Measurements from ENCODE around the gene NUB1.

The NUB1 gene

DNA sequence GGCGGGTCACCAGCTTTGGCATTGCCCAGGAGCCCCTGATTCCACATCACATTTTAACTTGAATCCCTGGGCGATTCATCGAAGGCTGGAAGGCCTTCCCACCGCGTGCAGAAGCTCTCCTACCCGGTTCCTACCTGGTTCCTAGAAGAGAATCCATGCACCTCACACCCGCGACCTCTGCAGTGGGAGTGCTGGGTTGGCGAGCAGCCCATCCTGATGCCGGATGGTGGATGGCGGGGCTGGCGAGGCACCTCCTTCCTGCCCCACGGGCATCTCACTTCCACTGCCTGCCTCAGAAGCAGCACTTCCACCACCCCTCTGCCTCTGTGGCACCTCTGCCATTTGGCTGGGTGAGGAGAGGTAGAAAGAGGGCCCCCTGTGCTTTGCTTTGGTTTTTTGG is 32.0 kb downstream of the NUB1 start:
- in situ Hi-C loops (cut with HindIII; ENCODE audit: low sequenced_read_pairs), result no loop called here

DNA sequence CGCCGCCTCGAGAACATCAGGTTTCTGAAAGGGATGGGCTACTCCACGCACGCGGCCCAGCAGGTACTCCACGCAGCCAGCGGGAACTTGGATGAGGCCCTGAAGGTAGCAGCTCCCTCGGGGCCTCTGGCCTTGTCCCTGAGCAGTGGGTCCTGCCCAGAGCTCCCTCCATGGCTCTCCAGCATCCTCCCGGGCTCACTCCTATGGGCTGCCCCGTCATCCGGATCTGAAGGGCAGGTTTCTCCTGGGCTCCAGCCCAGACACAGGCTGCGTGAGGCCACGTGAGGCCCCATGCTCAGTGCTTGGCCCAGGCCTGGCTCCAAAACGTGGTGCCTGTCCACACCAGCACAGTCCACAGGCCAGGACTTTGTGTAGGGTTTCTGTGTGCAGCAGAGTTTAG is 32.5 kb downstream of the NUB1 start:
- in situ Hi-C loops (cut with HindIII; ENCODE audit: low sequenced_read_pairs), result no loop called here

DNA sequence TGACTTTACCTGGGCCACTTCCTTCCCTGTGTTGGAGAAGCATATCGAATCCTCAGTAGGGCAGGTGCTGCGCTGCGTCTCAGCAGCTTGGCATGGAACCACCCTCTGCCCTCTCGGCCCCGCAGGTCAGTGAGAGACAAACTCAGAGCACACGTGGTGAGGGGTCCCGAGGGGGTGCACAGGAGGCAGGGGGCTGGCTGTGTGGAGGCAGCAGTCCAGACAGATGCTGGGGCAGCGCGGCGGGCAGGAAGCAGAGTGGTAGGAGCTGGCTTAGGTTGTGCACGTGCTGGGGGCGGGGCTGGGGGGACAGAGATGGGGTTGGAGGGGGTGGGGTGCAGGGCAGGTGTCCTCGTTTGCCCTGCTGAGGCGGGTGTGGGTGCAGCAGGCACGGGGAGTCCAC is 33.1 kb downstream of the NUB1 start:
- in situ Hi-C loops (cut with HindIII; ENCODE audit: low sequenced_read_pairs), result no loop called here

DNA sequence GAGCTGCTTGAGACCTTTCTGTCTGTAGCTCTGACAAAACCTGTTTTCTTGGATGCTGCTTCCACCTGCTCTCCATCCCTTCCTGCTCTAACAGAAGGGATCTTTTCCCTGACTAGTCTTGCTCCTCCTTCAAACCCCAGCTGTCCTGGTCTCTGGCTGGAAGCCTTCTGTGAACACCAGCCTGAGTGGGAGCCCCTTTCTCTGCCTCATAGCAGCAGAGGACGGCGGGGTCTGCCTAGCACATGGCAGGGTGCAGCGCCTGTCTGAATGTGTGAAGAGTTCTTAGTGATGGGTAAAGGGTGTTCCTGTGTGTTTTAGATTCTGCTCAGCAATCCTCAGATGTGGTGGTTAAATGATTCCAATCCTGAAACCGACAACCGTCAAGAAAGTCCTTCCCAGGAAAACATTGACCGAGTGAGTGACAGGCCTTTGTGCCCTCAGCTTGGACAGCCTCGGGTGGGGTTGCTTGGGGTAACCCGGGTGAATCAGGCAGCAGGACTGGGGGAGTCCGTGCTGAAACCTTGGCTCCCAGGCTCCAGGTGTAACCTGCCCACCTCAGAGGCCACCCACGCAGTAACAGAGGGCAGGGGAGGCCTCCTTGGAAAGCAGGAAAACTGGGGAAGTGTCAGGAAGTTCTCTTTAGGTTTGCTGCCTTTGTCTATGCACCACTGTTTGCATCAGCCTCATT is 34.1 kb downstream of the NUB1 start:
- in situ Hi-C loops (cut with HindIII; ENCODE audit: low sequenced_read_pairs), result no loop called here

DNA sequence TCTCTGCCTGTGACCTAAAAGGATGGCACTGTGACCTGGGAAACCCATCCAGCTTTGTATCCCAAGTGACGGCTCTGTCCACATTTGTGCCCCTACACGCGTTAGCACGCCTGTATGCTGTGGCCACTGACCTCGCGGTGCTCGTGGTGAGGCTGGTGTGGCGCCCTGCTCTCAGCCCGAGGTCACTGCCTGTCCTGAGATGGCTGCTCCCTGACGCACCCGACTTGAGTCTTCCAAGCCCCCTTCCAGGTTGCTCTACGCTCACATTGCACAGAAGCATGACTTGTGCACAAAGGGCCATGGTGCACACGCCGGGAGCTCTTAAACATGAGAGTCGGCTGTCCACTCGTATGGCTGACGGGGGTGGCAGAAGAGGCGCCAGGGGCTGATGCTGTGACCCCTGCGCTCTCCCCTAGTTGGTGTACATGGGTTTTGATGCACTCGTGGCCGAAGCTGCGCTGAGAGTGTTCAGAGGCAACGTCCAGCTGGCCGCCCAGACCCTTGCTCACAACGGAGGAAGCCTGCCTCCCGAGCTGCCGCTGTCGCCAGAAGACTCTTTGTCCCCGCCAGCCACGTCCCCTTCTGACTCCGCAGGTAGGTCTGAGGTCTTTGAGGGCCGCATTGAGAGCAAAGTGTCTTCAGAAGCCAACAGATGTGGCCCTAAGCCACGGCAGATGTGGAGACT is 34.7 kb downstream of the NUB1 start:
- in situ Hi-C loops (cut with HindIII; ENCODE audit: low sequenced_read_pairs), result no loop called here

DNA sequence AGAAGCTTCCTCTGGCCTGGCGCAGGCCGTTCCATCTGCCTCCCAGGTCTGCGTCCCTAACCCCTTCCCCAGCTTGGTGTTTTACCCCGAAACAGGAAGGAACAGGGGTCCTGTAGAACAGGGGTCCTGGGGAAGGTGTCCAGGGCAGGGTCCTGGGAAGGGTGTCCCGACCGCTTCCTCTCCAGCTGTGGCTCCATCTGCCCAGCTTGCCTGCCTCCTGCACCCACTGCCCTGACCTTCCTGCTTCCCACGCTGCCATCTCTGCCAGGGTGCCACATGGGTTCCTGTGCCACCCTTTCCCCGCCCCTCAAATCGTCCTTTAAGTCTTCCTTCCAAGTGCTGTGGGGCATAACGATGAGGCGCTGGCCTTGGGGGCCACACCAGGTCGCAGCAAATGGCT is 35.8 kb downstream of the NUB1 start:
- in situ Hi-C loops (cut with HindIII; ENCODE audit: low sequenced_read_pairs), result no loop called here

DNA sequence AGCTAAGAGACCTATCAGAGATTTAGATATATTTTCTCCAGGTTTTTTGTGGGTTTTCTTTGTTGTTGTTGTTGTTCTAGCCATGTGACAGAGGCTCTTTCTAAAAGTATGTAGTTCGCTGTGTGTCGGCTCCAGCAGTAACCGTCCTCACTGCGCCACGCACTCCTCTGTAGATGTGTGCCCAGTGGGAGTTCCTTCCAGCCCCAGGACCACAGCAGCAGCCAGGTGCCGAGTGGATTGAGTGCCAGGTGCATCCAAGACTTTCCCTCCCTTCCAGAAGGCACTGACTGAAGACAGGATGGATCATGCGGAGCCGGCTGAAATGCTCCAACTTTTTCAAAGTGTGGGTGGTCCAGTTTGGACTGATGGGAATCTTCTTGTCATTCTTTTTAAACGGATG is 36.4 kb downstream of the NUB1 start:
- in situ Hi-C loops (cut with HindIII; ENCODE audit: low sequenced_read_pairs), result no loop called here

DNA sequence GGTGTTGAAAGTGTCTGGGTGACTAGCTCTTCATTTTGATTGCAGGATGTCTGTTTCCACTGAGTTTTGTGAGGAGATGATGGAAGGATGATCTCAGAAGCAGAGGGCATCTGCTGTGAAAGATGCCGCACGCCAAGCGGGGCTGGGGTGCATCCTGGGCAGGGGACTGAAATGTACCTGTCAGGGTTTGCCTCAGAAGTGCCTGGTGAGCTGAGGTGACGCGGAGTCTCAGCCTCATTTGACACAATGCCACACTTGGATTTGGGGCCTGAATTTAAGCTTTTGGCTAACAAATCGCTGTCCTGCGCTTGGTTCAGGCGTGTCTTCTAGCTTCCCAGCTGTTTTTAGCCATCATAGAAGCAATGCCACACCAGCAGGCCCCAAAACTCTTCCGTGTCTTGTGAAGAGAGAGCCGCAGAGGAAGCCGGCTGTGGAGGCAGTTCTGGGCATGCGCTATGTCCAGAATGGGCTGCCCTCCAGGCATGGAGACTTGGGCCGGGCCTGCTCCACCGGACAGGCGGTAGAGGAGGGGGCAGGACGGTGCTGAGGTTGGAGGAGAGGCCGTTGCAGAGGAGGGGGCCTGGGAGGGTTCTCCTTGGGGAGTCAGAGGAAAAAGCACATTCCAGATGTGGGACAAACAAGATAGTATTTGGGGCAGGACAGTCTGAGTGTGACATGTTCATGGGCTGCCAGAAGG is 37.0 kb downstream of the NUB1 start:
- in situ Hi-C loops (cut with HindIII; ENCODE audit: low sequenced_read_pairs), result no loop called here

DNA sequence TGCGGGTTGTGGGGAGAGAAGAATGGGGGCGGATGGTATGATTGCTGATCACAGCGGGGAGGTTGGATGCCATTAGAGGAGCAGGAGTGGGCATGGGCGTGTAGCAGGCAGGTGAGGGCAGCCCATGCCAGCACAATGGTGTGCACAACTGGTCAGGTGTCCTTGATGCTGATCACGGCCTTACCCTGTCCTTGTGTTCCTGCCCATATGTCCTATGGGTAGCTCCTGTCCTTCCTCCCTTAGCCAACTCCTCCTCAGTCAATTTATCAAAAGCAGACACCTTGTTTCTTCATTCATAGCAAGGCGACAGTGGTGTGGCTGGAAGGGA is 37.5 kb downstream of the NUB1 start:
- in situ Hi-C loops (cut with HindIII; ENCODE audit: low sequenced_read_pairs), result no loop called here

DNA sequence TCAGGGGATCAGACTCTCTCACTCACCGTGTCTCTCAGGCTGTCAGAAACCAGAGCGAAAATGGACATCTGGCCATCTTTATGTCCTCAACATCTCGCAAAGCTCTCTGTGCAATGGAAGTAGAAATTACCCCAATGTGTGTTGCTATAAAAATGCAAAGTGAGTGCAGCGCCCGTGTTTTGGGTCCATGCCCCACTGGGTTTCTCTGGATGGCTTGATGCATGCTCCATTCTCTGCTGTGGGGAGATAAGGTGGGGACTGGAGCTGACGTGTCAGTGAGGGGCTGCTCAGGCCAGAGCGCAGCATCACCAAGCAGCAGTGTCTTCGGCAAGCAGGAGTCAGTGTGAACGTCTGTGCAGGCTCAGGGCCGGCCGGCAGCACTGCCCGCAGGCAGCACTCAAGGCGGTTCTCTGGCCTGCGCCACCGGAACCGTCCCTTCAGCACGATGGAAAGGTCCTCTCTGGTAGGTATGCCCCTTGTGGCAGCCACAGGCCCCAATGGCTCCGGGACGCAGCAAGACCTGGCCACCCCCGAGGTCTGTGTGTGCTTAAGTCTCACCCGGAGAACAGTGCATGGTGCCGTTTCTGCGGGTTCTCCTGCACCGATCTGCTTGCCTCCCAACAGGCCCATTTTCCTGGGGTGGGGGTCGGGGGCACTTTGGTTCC is 38.1 kb downstream of the NUB1 start:
- in situ Hi-C loops (cut with HindIII; ENCODE audit: low sequenced_read_pairs), result no loop called here

DNA sequence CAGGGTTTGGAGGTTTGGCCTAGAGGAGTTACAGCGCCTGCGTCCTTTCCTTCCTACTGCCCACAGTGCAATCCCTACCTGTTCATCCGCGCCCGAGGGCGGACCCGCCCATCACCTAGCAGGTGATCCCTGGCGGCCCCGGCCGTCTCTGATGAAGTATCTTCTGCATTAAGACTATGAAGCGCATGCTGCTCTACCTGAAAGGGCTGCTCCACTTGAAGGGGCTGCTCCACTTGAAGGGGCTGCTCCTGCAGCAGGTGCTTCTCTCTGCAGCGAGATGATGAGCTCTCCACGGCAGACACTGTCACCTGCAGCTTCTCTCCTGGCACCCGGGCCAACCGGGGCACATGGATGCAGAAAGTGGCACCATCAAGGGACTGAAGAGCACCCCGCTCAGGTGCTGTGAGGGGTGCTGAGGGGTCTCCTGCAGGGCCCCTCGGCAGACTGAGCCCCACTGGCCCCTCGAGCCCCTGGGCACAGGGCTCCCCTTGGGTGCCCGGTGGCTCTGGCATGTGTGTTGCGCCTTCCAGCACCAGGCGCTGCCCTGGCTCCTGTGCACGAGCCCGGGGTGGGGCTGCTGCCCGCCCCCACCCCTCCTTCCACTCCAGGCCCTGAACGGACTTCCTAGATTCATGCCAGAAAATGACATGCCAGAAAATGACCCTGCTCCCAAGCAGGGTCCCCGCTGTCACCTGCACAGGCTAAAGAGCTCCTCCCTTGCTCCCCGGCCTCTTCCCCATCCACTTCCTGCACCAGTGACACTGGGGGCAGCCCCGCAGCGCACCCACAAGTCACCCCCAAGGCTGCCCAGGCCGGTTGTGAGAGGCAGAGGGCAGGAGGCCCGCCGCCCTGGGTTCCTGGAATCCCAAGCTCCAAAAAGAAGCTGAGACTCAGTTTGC is 38.8 kb downstream of the NUB1 start:
- in situ Hi-C loops (cut with HindIII; ENCODE audit: low sequenced_read_pairs), result no loop called here

DNA sequence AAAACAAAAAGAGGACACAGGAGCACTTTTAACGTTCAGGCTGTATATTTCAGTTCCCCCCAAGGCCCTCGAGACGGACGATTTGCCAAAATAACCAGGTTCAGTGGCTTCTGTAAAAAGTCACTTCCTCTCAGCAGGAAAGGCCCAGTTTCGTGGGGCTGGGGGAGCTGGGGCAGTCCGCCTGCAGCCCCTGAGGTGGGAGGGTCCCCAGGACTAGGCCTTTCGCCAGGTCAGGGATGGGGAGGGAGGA is 39.4 kb downstream of the NUB1 start:
- in situ Hi-C loops (cut with HindIII; ENCODE audit: low sequenced_read_pairs), result no loop called here

DNA sequence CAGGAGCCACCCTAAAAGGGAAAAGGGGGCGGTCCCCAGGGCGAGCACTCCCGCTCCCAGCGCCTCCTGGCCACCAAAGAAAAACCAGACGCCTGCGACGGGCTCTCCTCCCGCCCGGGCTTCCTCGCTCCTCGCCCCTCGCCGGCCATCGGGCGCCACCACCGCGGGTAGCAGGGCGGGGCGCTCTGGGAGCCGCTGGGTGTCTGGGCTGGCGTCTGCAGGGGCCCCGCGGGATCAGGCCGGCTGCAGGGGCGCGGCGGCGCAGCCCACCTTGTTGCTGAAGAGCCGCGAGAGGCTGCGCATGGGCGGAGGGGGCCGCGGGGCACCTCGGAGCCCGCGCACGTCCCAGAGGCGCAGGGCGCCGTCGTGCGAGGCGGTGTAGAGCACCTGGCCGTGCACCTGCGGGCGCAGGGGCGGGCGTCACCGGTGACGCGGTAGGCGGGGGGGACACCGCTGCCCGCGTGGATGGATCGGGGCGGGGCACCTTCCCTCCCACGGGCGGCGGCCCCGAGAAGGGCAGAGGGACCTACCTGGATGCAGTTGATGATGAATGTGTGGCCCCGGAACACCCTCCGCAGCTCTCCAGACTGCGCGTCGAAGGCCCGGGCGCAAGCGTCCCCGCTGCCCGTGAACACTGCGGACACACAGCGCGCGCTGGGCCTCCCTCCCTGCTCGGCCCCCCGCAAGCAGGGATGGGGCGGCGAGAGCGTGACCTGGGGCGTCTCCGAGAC is 39.9 kb downstream of the NUB1 start:
- in situ Hi-C loops (cut with HindIII; ENCODE audit: low sequenced_read_pairs), result no loop called here

DNA sequence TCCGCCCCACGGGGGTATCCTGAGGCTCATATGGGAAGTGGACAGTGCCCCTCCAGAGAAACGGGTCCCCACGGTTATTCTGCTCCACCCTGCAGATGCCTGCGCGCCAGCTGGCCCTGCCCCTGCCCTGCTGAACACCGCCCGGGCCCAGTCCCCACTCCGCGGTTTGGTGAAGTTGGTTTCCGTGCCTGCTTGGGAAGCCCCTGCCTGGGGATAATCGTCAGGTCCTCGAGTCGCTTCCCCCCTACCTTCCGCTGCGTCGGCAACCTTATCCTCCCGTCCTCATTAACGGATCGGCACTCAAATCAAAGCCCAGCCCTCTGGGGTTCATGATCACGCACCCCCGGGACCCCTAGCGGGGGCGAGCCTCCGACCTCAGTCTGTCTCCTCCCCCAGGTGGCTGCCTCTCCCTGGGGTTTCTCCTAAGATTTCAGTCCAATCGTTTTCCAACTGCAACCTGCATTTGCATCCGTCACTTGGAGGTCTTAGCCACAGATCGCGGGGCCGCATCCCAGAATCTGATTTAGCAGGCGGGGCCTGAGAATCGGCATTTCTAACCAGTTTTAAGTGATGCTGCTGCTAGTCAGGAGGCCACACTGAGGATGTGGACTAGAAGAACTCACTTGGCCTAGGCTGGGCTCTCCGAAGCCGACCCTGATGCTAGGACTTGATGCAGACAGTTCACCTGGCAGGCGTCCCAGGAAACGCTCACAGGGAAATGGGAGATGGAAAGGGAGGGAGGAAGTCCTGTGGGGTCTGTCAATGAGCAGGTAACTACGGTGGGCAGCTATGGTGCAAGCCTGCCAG is 40.7 kb downstream of the NUB1 start:
- in situ Hi-C loops (cut with HindIII; ENCODE audit: low sequenced_read_pairs), result no loop called here

DNA sequence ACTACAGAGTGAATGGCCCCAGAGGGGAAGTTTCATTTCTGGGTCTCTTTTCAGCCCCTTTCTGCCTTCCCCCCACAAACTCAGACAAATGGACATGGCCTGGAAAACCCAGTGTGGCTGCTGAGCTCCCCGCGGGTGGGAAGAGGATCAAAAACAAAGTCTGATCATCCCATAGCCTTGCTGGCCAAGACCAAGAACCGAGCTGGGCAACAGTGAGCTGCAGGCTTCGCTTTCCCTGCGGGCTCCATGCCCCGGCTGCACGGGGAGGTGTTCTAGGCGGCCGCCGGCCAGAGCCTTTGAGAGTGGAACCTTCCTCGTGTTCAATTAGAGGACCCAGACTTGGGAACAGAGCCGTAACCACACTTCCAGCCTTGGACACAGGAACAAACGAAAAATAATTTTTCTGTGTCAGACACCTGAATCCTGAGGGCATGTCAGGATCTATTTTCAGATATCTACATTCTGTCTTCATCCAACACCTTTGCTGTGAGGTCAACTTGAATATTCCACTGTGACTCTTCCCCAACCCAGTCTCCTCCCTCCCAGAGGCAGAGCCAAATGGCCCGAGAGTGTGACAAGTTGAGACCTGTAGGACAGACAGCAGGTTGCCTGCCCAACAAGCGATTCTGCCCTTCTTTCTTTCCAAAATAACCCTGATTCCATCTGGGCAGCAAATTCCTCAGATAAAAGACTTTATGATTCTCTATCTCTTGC is 42.2 kb downstream of the NUB1 start:
- in situ Hi-C loops (cut with HindIII; ENCODE audit: low sequenced_read_pairs), result no loop called here

DNA sequence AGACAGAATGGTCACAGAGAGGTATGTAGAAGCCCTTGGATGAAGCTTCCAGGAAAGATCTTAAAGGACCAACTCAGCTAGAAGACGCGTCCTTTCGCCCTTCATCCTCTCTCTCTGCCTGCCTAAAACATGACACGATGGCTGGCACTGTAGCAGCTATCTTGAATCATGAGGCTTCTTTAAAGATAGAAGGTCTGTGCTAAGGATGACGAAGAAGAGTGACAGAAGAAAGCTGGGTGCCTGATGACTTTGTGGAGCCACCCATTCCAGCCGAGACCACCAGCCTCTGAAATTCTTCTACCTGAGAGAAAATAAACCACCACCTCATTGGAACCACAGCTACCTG is 42.7 kb downstream of the NUB1 start:
- in situ Hi-C loops (cut with HindIII; ENCODE audit: low sequenced_read_pairs), result no loop called here

DNA sequence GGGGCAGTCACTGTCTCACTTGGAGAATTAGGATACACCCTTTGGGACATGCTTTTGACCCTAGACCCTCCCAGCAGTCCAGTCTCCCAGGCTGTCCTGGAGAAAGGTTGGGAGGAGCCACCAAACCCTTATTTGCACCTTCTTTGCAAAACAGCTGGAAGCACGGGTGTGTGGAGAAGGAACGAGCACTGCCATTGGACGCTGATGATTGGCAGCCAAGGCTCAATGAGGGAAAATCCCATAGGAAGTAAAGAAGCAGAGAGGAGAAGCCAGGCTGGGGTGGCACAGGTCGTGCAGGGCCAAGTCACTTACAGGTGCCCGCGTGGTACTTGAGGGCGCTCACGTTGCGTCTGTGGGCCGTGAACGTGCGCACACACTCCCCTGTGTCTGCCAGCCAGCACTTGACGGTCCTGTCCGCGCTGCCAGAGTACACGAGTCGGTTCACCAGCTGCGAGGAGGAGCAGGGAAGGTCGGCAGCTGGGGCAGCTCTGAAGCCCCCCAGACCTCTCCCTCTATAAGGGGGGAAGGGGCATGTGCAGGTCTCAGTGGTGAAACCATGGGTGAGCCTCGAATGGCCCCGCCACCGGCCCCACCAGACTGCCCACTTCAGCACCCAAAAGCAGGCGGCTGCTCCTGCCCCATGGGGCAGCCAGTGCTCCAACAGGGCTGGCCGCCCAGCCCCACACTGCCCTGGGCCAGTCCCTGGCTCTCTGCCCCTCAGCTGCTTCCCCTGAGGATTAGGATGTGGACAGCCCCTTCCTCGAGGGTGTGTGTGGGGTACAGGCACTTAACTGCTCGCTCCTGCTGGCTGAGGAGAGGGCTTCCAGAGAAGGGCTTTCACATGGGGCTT is 43.4 kb downstream of the NUB1 start:
- in situ Hi-C loops (cut with HindIII; ENCODE audit: low sequenced_read_pairs), result no loop called here

DNA sequence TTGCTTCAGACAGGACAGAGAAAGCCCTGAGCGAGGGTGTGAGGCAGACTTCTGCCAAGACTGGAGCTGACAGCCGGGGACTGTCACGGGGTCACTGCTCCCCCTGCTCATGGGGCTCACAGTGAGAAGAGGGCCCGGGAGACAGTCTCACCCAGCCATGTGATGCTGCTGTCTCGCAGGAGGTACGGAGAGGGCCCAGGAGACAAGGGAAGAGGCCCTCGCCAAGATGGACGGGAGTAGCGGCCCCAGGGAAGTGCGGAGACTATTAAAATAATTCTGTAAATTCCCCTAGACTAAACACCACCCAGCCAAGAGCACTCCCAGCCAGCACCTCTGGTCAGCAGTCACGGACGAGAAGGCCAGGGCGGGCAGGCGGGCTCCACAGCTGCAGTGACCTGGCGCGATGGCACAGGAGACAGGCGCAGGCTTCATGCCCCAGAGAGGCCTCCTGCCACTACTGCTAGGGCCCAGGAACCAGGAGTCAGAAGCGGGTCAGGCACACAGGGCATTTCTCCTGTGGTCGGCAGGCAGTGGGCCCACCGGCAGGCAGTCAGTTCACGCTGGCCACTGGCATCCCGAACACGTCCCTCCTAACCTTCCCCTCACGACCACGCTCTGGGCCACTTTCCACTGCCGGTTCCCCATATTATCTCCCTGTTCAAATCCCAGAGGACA is 44.2 kb downstream of the NUB1 start:
- in situ Hi-C loops (cut with HindIII; ENCODE audit: low sequenced_read_pairs), result no loop called here

Measured in DLD1 (cell line).